Effector memory CD8-positive, alpha-beta T cell (primary cell): ENCODE data around the gene MLST8.
"Not testable (repeated sequence)": the region's sequence is repeated elsewhere in the genome, so short reads cannot be mapped to it uniquely, and the experiment has no call there.

Experiments used
- ATAC-seq: fragments of 150-1000 bp; cut with Tn5 transposase; replicated peaks from 2 replicates; pipeline ENCODE4 v1.10.0; 2021; ENCODE audit warnings: mild to moderate bottlenecking, moderate library complexity
- DNase-seq, 3 experiments: peaks; one replicate each; pipeline ENCODE4 v3.0.0; 2021
- H3K27ac Mint-ChIP-seq, 2 donors: one replicate each; pipeline ENCODE4 v1.8.0; 2022; ENCODE audit warnings: mild to moderate bottlenecking in 2 of 2, mixed read lengths in 2 of 2, moderate library complexity in 2 of 2
- H3K27me3 Mint-ChIP-seq, 2 donors: one replicate each; pipeline ENCODE4 v1.8.0; 2022; ENCODE audit warnings: mixed read lengths in 2 of 2
- H3K36me3 Mint-ChIP-seq: one replicate; pipeline ENCODE4 v1.8.0; 2022; ENCODE audit warnings: mild to moderate bottlenecking, moderate library complexity, mixed read lengths; ENCODE audit not compliant: insufficient read depth
- H3K4me1 Mint-ChIP-seq, 2 donors: one replicate each; pipeline ENCODE4 v1.8.0; 2022; ENCODE audit warnings: low read depth in 2 of 2, mixed read lengths in 2 of 2
- H3K4me3 Mint-ChIP-seq, 2 donors: one replicate each; pipeline ENCODE4 v1.8.0; 2022; ENCODE audit warnings: mild to moderate bottlenecking in 2 of 2, mixed read lengths in 2 of 2, moderate library complexity in 2 of 2
- H3K9me3 Mint-ChIP-seq, 2 donors: one replicate each; pipeline ENCODE4 v1.8.0; 2022; ENCODE audit warnings: mixed read lengths in 2 of 2

MLST8 gene

GRCh38 chr16:2237102-2237482 is 31.8 kb downstream of the MLST8 start:
- Mint-ChIP-seq H3K4me3 (no peak overlapping the region), H3K27me3 (no peaks in the 10 kb centered on the region), H3K36me3 (peaks cover 11% of the 10 kb centered on the region), H3K27ac (no peak overlapping the region), H3K4me1 (peaks cover 0 to 2% of the 10 kb centered on the region in 2 donors), H3K9me3 (no peaks in the 10 kb centered on the region)
- DNase-seq, result no peak
- ATAC-seq, result no peak

GRCh38 chr16:2237493-2238149 is 32.4 kb downstream of the MLST8 start:
- ATAC-seq (no peak), DNase-seq (no peak)
- peaks cover 11% of the 10 kb centered on the region for H3K36me3 Mint-ChIP-seq
- H3K9me3 Mint-ChIP-seq, result no peaks in the 10 kb centered on the region
- H3K4me1 Mint-ChIP-seq, result peaks cover 0 to 2% of the 10 kb centered on the region in 2 donors
- no peak overlapping the region for H3K27ac Mint-ChIP-seq
- H3K4me3 Mint-ChIP-seq, result no peak overlapping the region
- H3K27me3 Mint-ChIP-seq, result no peaks in the 10 kb centered on the region

GRCh38 chr16:2238150-2238837 is 33.0 kb downstream of the MLST8 start:
- DNase-seq, result no peak
- peaks cover 11% of the 10 kb centered on the region for H3K36me3 Mint-ChIP-seq
- no peak overlapping the region for H3K4me3 Mint-ChIP-seq
- no peaks in the 10 kb centered on the region for H3K27me3 Mint-ChIP-seq
- no peak for ATAC-seq
- H3K27ac Mint-ChIP-seq, result no peak overlapping the region
- peaks cover 0 to 2% of the 10 kb centered on the region in 2 donors for H3K4me1 Mint-ChIP-seq
- no peaks in the 10 kb centered on the region for H3K9me3 Mint-ChIP-seq

- no peak for DNase-seq
- Mint-ChIP-seq H3K9me3 (no peaks in the 10 kb centered on the region), H3K27ac (no peak overlapping the region), H3K4me1 (no peaks in the 10 kb centered on the region), H3K36me3 (peaks cover 6% of the 10 kb centered on the region), H3K27me3 (no peaks in the 10 kb centered on the region), H3K4me3 (no peak overlapping the region)
- ATAC-seq, result no peak
Measured at GRCh38 chr16:2238838-2239675, 33.8 kb downstream of the MLST8 start.

GRCh38 chr16:2240331-2240730 is 35.1 kb downstream of the MLST8 start:
- H3K36me3 Mint-ChIP-seq, H3K4me3 Mint-ChIP-seq: not testable (repeated sequence)

GRCh38 chr16:2242598-2242997 is 37.3 kb downstream of the MLST8 start:
- H3K27ac Mint-ChIP-seq, result peak overlapping the region in 1 of 2 donors; percentile 19
- no peaks in the 10 kb centered on the region for H3K27me3 Mint-ChIP-seq
- DNase-seq (no peak), ATAC-seq (no peak)
- H3K36me3 Mint-ChIP-seq, result peaks cover 4% of the 10 kb centered on the region
- H3K4me3 Mint-ChIP-seq, result no peak overlapping the region
- H3K9me3 Mint-ChIP-seq, result no peaks in the 10 kb centered on the region
- no peaks in the 10 kb centered on the region for H3K4me1 Mint-ChIP-seq

More at GRCh38 chr16:2240331-2240730, 35.1 kb downstream of the MLST8 start:
- ATAC-seq, DNase-seq, H3K4me1 Mint-ChIP-seq, H3K27me3 Mint-ChIP-seq, H3K9me3 Mint-ChIP-seq, H3K27ac Mint-ChIP-seq: not testable (repeated sequence)

GRCh38 chr16:2243031-2243528 is 37.8 kb downstream of the MLST8 start:
- ATAC-seq, result no peak
- Mint-ChIP-seq H3K9me3 (no peaks in the 10 kb centered on the region), H3K4me1 (no peaks in the 10 kb centered on the region), H3K36me3 (peaks cover 4% of the 10 kb centered on the region), H3K27ac (no peak overlapping the region), H3K4me3 (no peak overlapping the region), H3K27me3 (no peaks in the 10 kb centered on the region)
- DNase-seq, result no peak

- H3K9me3 Mint-ChIP-seq, result no peaks in the 10 kb centered on the region
- DNase-seq (no peak), ATAC-seq (no peak)
- H3K4me1 Mint-ChIP-seq, result no peaks in the 10 kb centered on the region
- H3K36me3 Mint-ChIP-seq, result peaks cover 4% of the 10 kb centered on the region
- H3K4me3 Mint-ChIP-seq, result no peak overlapping the region
- peak overlapping the region in 1 of 2 donors; percentile 57 for H3K27ac Mint-ChIP-seq
- H3K27me3 Mint-ChIP-seq, result no peaks in the 10 kb centered on the region
Measured at GRCh38 chr16:2243781-2244180, 38.5 kb downstream of the MLST8 start.

- Mint-ChIP-seq H3K4me3 (no peak overlapping the region), H3K27ac (peak overlapping the region in 1 of 2 donors; percentile 57), H3K4me1 (no peaks in the 10 kb centered on the region), H3K27me3 (no peaks in the 10 kb centered on the region), H3K36me3 (peaks cover 4% of the 10 kb centered on the region), H3K9me3 (no peaks in the 10 kb centered on the region)
- ATAC-seq (no peak), DNase-seq (no peak)
Measured at GRCh38 chr16:2244301-2244700, 39.0 kb downstream of the MLST8 start.

- Mint-ChIP-seq H3K27ac (no peak overlapping the region), H3K4me3 (no peak overlapping the region), H3K36me3 (peaks cover 8% of the 10 kb centered on the region), H3K9me3 (no peaks in the 10 kb centered on the region), H3K27me3 (no peaks in the 10 kb centered on the region), H3K4me1 (no peaks in the 10 kb centered on the region)
- DNase-seq (no peak), ATAC-seq (no peak)
Measured at GRCh38 chr16:2244926-2245795, 39.9 kb downstream of the MLST8 start.

- Mint-ChIP-seq H3K9me3 (no peaks in the 10 kb centered on the region), H3K27ac (no peak overlapping the region), H3K27me3 (no peaks in the 10 kb centered on the region), H3K4me1 (peaks cover 2 to 4% of the 10 kb centered on the region in 2 donors), H3K4me3 (no peak overlapping the region), H3K36me3 (peaks cover 17% of the 10 kb centered on the region)
- ATAC-seq (no peak), DNase-seq (no peak)
Measured at GRCh38 chr16:2246301-2246885, 41.1 kb downstream of the MLST8 start.

GRCh38 chr16:2250652-2251295 is 45.5 kb downstream of the MLST8 start:
- ATAC-seq, result peak; percentile 27
- H3K36me3 Mint-ChIP-seq, result peaks cover 57% of the 10 kb centered on the region
- no peaks in the 10 kb centered on the region for H3K9me3 Mint-ChIP-seq
- H3K27ac Mint-ChIP-seq, result peak overlapping the region; percentile 91 to 92
- peak overlapping the region; percentile 87 to 88 for H3K4me3 Mint-ChIP-seq
- peaks cover 2 to 4% of the 10 kb centered on the region in 2 donors for H3K4me1 Mint-ChIP-seq
- DNase-seq, result peak; percentile 28 to 37 (median 31)
- H3K27me3 Mint-ChIP-seq, result no peaks in the 10 kb centered on the region
